Adipose tissue (tissue), 3 donors: Measurements from ENCODE around the gene CDIP1. TPM values are rescaled to one million over a fixed set of nuclear protein-coding genes. Genes with fewer than 3 reads are reported as not detected.

ENCODE experiments used
- H3K27ac ChIP-seq: one replicate; pipeline ENCODE4 v1.5.1; 2013; ENCODE audit warnings: low read depth, low read length
- WGBS, 3 donors: extraction: QIAGEN DNeasy Blood & Tissue Kit; methylation state at CpG; one replicate each; pipeline ENCODE4 v1.1.7; 2013; 5-methylcytosine and 5-hydroxymethylcytosine counted together
- polyA plus RNA-seq, 3 donors: library from polyadenylated mRNA; stranded (reverse); fragments of 200-250 nt; gene quantifications; one replicate each; pipeline ENCODE4 v1.2.3, GENCODE V29; 2013
- donor health status: healthy with polysubstance abuse.
- donor health status: Bipolar disorder and iron deficiency.
- donor health status: healthy.

CDIP1 gene
- polyA plus RNA-seq, 3 donors: 13.6 to 17.0 (median 16.1) TPM

DNA sequence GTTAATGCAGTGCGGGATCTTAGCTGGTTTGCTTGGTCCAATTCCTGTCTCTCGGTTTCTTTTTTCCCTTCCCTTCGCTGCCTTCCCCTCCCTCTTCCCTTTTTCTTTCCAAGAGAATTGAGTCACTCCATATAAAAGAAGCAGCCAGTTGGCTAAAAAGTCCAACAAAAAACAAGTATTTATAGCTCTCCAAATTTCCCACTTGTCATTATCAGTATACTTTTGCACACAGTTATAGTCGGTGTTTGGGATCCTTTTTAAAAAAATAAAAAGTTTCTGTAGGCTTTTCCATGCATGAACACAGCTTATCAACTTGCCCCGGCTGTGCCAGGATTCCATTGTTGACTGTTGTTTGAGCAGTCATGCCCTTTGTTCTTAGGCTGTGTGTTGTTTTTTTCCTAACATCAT, 37.5 kb downstream of the CDIP1 start:
- no peak overlapping the region for H3K27ac ChIP-seq
- 27 to 47% (median 33%) methylated on average over 5 of the region's 5 CpGs for WGBS, 3 donors

DNA sequence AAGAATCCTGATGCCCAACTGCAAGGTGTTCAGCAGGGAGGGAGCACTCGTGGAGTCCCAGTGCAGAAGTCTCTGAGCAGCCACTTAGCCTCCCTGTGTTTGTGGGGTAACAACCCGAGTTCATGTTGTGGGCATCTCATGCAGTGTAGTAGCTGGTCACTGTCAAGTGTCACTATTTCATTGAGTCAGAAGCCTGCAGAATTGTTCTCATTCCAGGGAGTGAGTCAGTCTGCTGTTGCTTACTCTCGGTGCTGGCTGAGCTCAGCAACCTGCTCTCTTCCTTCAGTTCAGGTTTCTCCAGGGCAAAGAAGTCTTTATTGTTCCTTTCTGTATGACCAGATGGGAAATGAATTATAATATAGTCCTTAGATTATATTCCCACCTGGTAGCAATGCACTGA, 38.3 kb downstream of the CDIP1 start:
- H3K27ac ChIP-seq: no peak overlapping the region
- 27 to 59% (median 42%) methylated on average over 3 of the region's 3 CpGs for WGBS, 3 donors

GRCh38 chr16:4499196-4499555, 39.4 kb downstream of the CDIP1 start:
- H3K27ac ChIP-seq: no peak overlapping the region
- WGBS, 3 donors: 94 to 99% (median 94%) methylated on average over 4 of the region's 4 CpGs

- 44 to 91% (median 84%) methylated on average over 8 of the region's 8 CpGs for WGBS, 3 donors
- H3K27ac ChIP-seq: no peak overlapping the region
Measured at GRCh38 chr16:4498546-4499195, 39.9 kb downstream of the CDIP1 start.

DNA sequence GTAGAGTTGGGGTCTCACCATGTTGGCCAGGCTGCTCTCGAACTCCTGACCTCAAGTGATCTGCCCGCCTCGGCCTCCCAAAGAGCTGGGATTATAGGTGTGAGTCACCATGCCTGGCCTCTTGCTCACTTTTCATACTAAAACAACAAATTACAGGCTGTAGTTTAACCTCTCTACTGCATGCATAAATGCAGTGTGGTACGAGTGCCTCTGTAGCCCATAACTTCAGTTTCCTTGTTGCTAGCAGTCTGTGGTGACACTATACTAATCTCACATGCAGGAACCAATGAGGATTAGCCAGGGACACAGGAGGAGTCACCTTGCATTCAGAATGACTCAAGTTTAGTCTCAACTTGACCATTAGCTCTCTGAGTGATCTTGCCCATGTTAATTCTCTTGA, 42.3 kb downstream of the CDIP1 start:
- no peak overlapping the region for H3K27ac ChIP-seq
- WGBS, 3 donors: 90 to 96% (median 93%) methylated on average over 4 of the region's 4 CpGs

DNA sequence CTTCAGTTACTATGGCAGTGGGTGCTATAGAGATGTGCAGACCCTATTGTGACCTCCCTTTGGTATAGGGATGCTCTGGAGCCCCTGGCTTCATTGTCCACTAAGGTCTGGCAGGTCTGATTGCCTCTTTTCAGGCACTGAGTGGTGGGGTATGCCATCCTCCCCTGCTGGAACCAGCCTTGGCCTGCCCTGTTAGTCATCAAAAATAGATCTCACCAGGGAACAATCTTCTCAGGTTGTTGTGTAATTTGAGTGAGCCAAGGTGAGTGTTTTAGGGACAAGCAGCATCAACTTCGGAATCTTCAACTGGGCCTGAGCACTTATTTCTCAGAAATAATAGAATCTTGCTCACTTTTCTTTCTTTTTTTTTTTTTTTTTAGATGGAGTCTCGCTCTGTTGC, 42.8 kb downstream of the CDIP1 start:
- H3K27ac ChIP-seq: no peak overlapping the region
- WGBS, 3 donors: 95 to 100% (median 98%) methylated on average over 2 of the region's 2 CpGs

DNA sequence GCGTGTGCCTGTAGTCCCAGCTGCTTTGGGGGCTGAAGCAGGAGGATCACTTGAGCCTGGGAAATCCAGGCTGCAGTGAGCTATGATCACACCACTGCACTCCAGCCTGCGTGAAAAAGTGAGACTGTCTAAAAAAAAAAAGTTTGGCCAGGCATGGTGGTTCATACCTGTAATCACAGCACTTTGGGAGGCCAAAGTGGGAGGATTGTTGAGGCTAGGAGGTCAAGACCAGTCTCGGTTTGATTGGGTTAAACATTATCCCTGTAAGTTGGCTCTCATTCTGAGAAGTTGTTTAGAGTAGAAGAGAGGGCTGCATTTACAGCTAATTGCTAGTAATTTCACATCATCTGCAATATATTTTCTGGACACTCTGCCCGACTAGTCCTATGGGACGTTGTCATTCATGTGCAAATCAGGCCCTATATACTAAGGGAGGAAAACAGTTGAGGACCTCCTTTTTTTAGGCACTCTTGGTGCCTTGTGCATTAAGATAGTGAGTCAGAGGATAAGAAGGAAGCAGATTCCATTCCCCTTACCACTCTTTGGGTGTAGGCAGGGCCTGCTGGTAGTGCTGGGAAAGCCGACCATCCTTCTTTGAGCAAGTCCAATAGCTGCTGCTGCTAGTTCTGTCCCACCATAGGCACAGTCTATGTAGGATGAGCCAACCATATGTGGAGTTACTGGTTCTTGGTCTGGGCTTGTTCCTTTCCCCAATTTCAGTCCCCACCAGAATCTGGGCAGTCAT, 43.7 kb downstream of the CDIP1 start:
- no peak overlapping the region for H3K27ac ChIP-seq
- 85 to 90% (median 87%) methylated on average over 6 of the region's 6 CpGs for WGBS, 3 donors

DNA sequence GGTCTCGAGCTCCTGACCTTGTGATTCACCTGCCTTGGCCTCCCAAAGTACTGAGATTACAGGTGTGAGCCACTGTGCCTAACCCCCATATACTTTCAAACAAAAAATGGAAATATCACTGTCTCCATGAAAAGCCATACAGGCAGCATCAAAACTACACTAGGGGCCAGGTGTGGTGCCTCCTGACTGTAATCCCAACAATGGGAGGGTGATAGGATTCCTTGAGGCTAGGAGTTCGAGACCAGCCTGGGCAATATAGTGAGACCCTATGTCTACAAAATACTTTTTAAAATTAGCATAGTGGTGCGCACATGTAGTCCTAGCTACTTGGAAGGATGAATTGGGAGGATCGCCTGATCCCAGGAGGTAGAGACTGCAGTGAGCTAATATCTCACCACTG, 46.7 kb downstream of the CDIP1 start:
- 87 to 97% (median 95%) methylated on average over 4 of the region's 4 CpGs for WGBS, 3 donors
- H3K27ac ChIP-seq: no peak overlapping the region

- no peak overlapping the region for H3K27ac ChIP-seq
- WGBS, 3 donors: 82 to 92% (median 90%) methylated on average over 5 of the region's 5 CpGs
Measured at GRCh38 chr16:4489030-4489429, 49.5 kb downstream of the CDIP1 start.

- no peak overlapping the region for H3K27ac ChIP-seq
- WGBS, 3 donors: 59 to 76% (median 65%) methylated on average over 1 of the region's 1 CpG
Measured at GRCh38 chr16:4488499-4488967, 50.0 kb downstream of the CDIP1 start.

DNA sequence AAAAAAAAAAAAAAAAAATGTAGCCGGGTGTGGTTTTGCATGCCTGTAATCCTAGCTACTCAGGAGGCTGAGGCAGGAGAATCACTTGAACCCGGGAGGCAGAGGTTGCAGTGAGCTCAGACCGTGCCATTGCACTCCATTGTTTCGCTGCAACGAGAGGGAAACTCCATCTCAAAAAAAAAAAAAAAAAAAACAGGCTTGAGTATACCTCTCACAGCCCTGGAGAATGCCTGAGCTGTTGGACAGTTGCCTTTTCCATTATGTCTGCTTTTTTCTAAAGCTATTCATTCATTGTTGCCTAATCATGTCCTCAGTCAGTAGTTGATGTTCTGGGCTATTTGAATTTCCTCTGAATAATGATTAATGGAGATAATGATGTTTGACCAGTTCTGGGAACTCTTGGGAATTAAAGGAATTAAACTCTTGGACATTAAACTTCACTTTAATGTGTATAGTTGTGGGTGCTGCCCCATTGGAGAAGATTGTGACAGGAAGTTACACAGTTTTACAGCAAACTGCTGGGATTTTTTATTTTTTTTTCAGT, 50.5 kb downstream of the CDIP1 start:
- 43 to 66% (median 59%) methylated on average over 5 of the region's 5 CpGs for WGBS, 3 donors
- H3K27ac ChIP-seq: no peak overlapping the region

DNA sequence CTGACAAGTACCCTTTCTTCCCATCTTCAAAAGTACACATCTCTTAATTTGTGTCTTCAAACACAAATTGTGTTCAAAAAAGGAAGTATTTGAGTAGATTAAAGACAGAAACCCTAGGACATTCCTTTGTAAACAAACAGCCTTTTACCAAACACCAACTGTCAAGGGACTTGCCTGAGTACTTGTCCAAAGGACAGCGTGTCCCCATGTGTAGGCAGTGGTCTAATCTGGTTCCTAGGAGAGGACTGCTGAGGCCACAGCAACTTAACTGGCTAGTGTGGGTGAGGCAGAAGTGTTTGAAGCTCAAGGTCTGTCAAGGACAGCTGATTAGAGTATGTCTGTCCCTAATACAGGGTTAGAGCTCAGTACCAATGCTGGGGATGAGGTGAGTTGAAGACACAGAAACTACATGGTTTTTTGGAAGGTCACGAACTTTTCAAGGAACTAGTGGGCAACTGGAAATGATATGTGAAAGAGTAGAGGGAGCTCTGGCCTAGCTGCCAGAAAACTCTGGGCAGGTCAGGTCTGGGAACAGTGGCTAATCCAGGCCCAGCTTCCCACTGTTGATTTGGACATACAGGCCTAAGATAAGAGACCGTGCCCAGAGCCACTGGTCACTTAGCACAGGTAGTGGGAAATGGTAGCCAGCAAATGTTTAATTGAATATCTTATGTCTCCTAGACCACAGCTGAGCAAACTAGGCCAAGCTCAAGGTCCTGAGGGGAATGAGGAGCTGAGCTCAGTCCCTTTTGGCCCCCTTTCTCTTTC, 52.3 kb downstream of the CDIP1 start:
- 70 to 93% (median 81%) methylated on average over 3 of the region's 3 CpGs for WGBS, 3 donors
- H3K27ac ChIP-seq: peak overlapping the region; percentile 52

DNA sequence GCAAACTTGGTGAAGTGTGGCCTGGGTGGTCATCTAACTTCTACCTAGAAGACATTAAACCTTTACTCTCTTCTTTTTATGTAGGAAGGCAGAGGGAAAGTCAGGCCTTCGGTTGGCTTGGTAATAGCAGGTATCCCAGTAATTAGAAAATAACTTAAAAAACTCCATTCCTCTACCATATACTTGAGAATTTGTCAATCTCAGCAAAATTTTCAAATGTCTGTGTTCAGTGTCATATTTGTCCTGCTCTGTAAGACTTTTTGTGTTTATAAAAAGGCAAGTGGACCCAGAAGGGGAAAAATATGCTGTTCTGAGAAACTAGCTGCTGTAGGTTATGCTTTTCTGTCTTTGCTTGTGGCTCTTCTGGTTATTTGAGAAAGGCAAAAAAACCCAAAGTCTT, 56.6 kb downstream of the CDIP1 start:
- H3K27ac ChIP-seq: no peak overlapping the region
- WGBS, 3 donors: 86 to 91% (median 90%) methylated on average over 1 of the region's 1 CpG

- H3K27ac ChIP-seq: no peak overlapping the region
- 30 to 80% (median 71%) methylated on average over 2 of the region's 2 CpGs for WGBS, 3 donors
Measured at GRCh38 chr16:4481526-4481925, 57.0 kb downstream of the CDIP1 start.

DNA sequence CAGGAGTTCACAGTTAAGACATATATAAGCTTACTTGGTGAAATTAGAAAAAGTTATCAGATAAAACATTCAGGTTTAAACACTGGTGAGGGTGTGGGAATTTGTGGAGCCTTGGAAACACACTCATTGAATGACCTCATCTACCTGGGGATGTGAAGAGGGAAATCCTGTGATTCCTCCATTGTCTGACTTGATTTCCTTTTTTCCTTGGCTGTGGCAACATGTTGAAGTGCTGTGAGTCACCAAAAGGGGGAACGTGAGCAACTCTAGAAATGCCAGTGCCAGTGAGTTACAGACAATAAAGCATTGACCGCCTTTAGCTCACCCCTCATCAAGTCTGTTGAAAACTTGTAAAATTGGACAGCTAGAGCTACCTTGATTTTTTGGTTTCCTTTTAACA, 60.6 kb downstream of the CDIP1 start:
- H3K27ac ChIP-seq: no peak overlapping the region
- 32 to 60% (median 37%) methylated on average over 2 of the region's 2 CpGs for WGBS, 3 donors

- WGBS, 3 donors: 9 to 10% (median 9%) methylated on average over 58 to 70 of the region's 70 CpGs
- no peak within 1 kb of the TSS for H3K27ac ChIP-seq
Measured at GRCh38 chr16:4475880-4476788, 62.4 kb downstream of the CDIP1 start, which contains the start of gene HMOX2. Gene HMOX2 (plus strand): TSS chr16:4476398. CDS start chr16:4505525, 29,127 bp downstream.

DNA sequence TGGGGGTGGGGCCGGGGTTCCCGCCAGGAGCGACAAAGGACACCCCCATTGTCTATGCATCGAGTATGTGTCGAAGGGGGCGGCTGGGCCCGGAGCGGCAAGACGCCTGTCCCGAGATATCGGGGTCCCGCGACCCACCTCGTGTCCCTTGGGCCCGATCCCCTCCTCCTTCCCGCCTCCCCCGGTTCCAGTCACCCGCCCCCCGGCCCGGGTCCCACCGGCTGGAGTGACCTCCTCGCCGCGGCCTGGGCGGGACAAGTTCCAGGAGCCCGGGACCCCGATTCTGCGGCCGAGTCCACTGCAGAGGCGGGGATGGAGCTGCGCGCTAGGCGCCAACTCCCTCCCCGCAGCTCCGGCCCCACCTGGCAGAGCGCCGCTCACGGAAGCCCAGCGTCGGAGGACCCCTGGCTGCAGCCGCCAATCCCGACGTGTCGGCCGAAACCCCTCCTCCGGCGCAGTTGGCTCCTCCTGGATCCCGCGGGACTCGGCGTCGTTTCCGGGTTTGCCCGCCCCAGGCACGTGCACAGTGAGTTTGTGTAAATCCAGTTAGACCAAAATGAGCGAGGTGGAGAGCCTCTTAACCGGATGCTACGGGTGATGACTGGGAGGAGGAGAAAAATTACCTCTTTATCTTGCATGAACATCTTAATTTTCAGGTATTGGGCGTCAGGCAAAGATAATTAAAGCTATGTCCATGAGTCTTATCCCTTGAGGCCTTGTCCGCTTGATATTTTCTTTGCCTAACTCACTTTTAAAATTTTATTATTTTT, 64.2 kb downstream of the CDIP1 start, which contains the start of gene NMRAL1:
NMRAL1 (minus strand) TSS at position 434 of the 770 bp plus-strand sequence. CDS start 493 bp downstream, outside the sequence.
- H3K27ac ChIP-seq: no peak within 1 kb of the TSS
- WGBS, 3 donors: 2 to 3% (median 2%) methylated on average over 55 to 60 of the region's 60 CpGs
